ENCODE results near the gene PXYLP1. TPM values are rescaled to one million over a fixed set of nuclear protein-coding genes. Genes with fewer than 3 reads are reported as not detected.

The PXYLP1 gene
- total RNA-seq, 4 donors from 2014 or later: 9.9 to 11.7 (median 10.0) TPM

DNA sequence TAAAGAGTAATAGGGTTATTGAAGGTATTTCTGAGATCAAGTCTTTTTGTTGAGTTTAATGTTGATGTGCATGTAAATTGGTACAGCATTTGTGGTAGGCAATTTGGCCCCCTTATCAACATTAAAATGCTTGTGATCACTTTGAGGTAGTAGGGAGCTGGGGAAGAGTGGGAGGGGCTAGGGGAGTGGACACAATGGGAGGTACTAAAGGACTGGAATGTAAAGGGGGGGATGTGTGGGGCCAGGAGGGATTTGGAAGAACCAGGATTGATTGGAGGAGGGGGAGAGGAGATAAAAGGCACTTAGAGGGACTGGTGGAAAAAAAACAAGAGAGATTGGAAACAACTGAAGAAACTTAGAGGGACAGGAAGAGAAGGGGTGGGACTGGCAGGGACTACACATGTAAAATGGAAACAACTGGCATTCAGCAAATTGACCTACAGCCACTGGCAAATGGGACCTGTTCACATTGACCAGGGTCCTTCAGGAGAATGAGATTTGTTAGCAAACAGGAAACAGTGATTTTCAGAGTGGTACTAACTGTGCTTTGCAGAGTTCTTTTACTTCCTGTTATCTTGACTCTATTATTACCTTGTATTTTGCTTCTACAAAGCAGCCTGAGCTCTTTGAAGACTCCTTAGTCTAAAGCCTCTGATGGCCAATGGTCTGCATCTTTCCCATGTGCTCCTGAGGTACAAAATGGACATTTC lies 88.9 kb downstream of the PXYLP1 start:
- Histone ChIP-seq H3K9me3 (no peaks in the 10 kb centered on the region), H3K27me3 (no peaks in the 10 kb centered on the region), H3K36me3 (no peaks in the 10 kb centered on the region), H3K4me1 (peaks cover 0 to 4% (median 0%) of the 10 kb centered on the region in 4 donors), H3K4me3 (no peak overlapping the region), H3K27ac (no peak overlapping the region)
- TF ChIP-seq, protein P1, sequence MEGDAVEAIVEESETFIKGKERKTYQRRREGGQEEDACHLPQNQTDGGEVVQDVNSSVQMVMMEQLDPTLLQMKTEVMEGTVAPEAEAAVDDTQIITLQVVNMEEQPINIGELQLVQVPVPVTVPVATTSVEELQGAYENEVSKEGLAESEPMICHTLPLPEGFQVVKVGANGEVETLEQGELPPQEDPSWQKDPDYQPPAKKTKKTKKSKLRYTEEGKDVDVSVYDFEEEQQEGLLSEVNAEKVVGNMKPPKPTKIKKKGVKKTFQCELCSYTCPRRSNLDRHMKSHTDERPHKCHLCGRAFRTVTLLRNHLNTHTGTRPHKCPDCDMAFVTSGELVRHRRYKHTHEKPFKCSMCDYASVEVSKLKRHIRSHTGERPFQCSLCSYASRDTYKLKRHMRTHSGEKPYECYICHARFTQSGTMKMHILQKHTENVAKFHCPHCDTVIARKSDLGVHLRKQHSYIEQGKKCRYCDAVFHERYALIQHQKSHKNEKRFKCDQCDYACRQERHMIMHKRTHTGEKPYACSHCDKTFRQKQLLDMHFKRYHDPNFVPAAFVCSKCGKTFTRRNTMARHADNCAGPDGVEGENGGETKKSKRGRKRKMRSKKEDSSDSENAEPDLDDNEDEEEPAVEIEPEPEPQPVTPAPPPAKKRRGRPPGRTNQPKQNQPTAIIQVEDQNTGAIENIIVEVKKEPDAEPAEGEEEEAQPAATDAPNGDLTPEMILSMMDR (IDR thresholded peaks at IDR 0.05): no peak
- TF ChIP-seq POLR2A (IDR thresholded peaks at IDR 0.05): no peak
- TF ChIP-seq EP300 (IDR thresholded peaks at IDR 0.05): no peak
- DNase-seq (ENCODE audit: low spot score in 2 of 2): no peak

DNA sequence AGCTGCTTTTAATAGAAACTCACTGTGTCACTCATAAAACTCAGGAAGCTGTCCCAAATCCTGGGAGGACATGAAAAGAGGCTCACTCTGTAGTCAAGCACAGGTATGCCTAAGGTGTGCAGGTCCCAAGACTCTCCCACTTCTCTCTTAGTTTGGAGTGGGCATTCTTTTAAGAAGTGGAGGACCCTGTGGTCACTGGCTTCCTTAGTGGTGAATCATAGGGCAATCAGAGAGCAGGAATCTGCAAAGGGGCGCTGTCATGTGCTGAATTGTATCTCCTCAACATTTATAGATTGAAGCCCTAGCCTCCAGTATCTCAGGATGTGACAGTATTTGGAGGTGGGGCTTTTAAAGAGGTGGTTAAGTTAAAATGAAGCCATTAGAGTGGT lies 89.5 kb downstream of the PXYLP1 start:
- no peaks in the 10 kb centered on the region for H3K36me3 ChIP-seq
- no peaks in the 10 kb centered on the region for H3K9me3 ChIP-seq
- WGBS, 2 donors: 94 to 95% methylated on average over 1 of the region's 1 CpG
- no peak for DNase-seq (ENCODE audit: low spot score in 2 of 2)
- H3K4me3 ChIP-seq: no peak overlapping the region
- TF ChIP-seq EP300 (IDR thresholded peaks at IDR 0.05) (no peak), POLR2A (IDR thresholded peaks at IDR 0.05) (no peak)
- TF ChIP-seq, protein P1 (IDR thresholded peaks at IDR 0.05): no peak
- H3K27ac ChIP-seq: no peak overlapping the region
- H3K4me1 ChIP-seq: peaks cover 0 to 4% (median 0%) of the 10 kb centered on the region in 4 donors
- no peaks in the 10 kb centered on the region for H3K27me3 ChIP-seq

DNA sequence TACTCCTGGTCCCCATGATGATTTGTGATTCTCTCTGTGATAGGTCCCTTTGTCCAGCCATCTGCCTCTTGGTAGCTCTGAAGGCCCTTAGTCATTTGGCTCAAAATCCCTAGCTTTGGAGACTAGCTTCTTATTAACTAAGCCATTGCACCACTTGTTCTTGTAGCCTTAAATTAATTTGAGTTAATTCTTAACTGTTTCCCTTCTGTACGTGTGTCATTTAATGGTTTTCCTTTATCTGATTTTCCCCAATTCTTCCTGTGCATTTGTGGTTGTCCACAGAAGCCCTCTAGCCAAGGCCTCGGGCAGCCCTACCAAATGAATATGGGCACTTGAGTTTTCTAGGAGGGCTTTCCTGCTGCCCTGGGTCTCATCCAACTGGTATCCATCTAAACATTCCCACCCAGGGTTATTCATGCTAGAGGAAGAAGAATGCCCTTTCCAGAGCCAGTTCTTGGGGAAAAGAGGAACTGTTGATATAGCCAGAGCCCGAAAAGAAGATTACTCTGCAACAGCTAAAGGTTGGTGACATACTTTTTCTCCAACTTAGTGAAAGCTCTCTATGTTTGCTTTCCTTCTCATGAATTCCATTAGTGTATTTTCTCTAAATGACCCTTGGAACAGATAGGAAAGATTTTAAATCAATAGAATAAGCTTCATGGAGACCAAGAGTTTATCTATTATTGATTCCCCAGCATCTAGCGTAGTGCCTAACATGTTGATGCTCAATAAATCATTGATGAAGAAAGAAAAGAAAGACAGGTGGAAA lies 92.5 kb downstream of the PXYLP1 start:
- DNase-seq (ENCODE audit: low spot score in 2 of 2): no peak
- Histone ChIP-seq H3K27me3 (no peaks in the 10 kb centered on the region), H3K4me3 (no peak overlapping the region), H3K4me1 (peaks cover 0 to 4% (median 0%) of the 10 kb centered on the region in 4 donors), H3K27ac (no peak overlapping the region), H3K9me3 (no peaks in the 10 kb centered on the region), H3K36me3 (no peaks in the 10 kb centered on the region)
- TF ChIP-seq EP300 (IDR thresholded peaks at IDR 0.05) (no peak), POLR2A (IDR thresholded peaks at IDR 0.05) (no peak)
- WGBS, 2 donors: 81 to 83% methylated on average over 4 of the region's 4 CpGs

DNA sequence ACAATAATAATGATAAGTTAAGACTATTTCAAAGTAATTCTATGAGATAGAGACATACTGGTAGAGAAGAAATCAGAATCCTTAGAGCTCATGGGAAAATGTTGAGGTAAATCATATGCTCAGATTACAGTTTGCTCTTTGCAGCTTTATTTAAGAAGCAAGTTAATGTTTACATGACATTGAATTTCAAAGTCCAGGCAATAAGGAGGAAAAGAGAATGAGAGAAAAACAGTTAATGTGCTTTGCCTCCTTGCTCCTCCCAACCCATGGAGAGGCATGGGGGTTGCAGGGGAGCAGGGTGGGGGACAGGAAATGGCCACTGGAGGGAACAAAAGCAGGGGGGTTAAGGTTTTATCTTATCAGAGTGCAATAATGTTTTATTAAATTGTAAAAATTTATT lies 94.5 kb downstream of the PXYLP1 start:
- Histone ChIP-seq H3K4me1 (no peaks in the 10 kb centered on the region), H3K36me3 (no peaks in the 10 kb centered on the region), H3K27ac (no peak overlapping the region), H3K9me3 (no peaks in the 10 kb centered on the region), H3K4me3 (no peak overlapping the region), H3K27me3 (no peaks in the 10 kb centered on the region)
- DNase-seq (ENCODE audit: low spot score in 2 of 2): no peak
- TF ChIP-seq EP300 (IDR thresholded peaks at IDR 0.05) (no peak), POLR2A (IDR thresholded peaks at IDR 0.05) (no peak)
- TF ChIP-seq, protein P1 (IDR thresholded peaks at IDR 0.05): no peak

DNA sequence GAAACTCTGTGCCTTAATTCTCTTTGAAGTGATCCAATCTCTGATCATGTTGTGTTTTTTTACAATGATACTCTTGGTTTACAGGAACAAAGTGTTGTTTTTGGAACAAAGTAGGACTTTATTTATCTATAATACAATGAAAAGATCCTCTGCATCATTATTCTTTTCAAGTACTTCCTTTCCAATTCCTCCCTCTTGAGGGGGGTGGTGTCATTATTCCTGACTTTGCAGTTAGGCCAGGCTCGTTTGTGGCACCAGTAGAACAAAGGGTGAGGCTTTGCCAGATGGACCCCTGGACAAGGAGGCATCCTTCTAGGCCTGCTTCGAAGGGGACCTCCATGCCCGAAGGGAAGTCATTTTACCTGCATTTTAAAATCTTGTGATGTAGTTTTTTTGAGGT lies 95.0 kb downstream of the PXYLP1 start:
- Histone ChIP-seq H3K27me3 (no peaks in the 10 kb centered on the region), H3K36me3 (no peaks in the 10 kb centered on the region), H3K4me3 (no peak overlapping the region), H3K9me3 (no peaks in the 10 kb centered on the region), H3K4me1 (no peaks in the 10 kb centered on the region), H3K27ac (no peak overlapping the region)
- no peak for DNase-seq (ENCODE audit: low spot score in 2 of 2)
- no peak for TF ChIP-seq EP300 (IDR thresholded peaks at IDR 0.05)
- no peak for TF ChIP-seq POLR2A (IDR thresholded peaks at IDR 0.05)
- TF ChIP-seq, protein P1 (IDR thresholded peaks at IDR 0.05): no peak
- WGBS, 2 donors: 69 to 71% methylated on average over 3 of the region's 3 CpGs

Data from tibial nerve (tissue), 4 donors.